DMS53 treated with DMSO at 0.1 percent for 48 hours (cell line): ENCODE data around the gene RARB.

Experiments used
- DNase-seq: peaks from one replicate; lab custom pipeline; 2025; ENCODE audit not compliant: unreplicated experiment; lab: John Stamatoyannopoulos, UW

Gene RARB

DNA sequence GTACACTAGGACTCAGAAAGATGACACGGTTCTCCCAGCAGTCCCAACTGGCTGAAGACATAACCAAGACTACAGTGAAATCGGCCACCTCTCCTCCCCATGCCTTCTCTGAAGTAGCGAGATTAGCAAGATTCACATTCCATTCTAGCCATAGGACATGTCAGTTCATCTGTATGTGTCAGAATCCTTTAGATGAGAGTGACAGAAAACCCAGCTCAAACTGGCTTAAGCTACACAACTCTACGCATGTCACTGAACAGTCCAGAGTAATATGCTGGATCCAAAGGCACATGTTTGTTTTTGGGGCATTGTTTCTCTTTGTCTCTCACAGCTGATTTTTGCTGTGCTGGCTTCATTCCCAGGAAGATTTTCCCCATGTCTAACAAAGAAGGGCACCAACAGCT is 75.8 kb downstream of the RARB start:
- DNase-seq = no peak

DNA sequence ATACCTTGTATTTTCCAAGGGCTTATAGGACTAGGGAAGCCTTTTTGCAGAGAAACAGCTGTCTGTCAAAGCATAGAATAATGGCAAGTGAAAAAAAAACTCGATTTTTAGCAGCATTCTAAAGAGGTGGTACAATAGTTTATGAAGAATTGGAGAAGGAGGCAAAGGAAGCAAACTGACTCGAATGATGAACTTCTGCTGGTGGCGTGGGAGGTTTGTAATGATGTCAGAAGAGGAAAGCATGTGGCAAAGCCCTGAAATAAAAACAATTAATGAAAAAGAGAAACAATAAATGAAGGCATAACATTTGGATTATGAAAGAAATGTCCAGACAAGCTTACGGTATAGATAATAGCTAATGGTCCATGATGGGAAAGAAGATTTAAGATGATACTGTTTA is 77.5 kb downstream of the RARB start:
- DNase-seq = no peak

DNA sequence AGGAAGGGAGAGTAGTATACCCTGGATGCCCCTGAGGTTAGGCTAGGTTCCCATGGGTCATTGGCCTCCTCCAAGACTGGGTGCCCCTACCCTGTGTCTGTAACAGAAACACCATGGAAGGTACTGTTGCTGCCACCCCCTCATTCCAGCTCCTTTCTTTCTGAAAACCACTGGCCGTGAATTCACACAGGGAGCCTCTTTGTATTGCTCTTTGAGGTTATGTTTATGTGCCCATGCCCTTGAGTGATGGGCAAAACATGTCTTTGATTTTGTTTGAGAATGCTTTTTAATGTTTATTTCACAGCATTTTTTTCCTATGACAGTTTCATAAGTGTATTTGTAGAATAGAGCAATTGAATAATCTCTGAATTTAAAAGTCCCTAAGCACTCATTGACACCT is 79.7 kb downstream of the RARB start:
- DNase-seq = no peak

DNA sequence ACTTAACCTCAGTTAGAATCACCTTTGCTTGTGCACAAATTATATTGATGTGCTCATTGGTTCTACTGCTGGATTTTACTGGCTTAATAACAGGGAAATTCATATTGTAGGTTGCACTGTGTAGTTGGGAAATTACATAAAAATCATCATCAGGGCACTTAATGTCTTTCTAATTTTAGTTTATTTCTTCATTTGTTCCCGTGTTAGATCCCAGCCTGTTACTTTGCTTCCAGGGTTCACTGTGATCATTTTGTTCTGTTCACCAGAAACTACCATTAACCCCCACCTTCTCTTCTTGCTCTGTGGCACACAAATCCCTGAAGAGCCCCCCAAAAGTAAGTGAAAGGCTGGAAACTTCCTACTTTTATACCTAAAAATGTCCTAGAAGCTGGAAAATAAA is 80.4 kb downstream of the RARB start:
- DNase-seq = no peak

DNA sequence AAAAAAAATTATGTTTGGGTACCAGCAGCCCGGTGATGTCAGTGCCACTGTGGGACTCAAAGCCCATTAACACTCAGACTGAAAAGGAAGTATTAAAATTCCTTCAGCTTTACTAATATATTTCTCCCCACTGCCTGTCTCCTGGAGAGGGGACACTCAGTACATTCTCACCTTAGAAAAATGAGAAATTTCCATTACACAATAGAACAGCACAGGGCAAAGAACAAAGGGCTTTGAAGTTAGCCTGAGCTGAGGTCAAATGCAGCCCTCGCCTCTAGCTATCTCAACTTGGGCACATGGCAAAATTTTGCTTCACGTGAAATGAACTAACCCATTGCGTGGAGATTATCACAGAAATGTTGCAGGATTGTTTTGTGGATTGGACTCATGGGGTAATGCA is 80.8 kb downstream of the RARB start:
- DNase-seq = no peak

DNA sequence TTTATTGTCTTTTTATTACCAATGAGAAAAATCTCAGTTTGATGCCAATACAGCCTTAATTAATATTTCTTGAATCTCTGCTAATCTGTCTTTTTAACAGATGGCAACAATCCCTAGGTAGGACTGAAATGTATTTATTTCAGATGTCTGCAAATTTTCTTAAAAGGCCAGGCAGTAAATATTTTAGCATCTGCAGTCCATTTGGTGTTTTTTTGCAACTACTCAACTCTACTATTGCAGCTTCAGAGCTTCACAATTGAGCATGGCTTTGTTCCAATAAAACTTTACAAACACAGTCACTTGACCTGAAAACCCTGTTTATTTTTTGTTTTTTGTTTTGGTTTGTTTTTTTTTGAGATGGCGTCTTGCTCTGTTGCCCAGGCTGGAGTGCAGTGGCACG is 82.7 kb downstream of the RARB start:
- DNase-seq = no peak

DNA sequence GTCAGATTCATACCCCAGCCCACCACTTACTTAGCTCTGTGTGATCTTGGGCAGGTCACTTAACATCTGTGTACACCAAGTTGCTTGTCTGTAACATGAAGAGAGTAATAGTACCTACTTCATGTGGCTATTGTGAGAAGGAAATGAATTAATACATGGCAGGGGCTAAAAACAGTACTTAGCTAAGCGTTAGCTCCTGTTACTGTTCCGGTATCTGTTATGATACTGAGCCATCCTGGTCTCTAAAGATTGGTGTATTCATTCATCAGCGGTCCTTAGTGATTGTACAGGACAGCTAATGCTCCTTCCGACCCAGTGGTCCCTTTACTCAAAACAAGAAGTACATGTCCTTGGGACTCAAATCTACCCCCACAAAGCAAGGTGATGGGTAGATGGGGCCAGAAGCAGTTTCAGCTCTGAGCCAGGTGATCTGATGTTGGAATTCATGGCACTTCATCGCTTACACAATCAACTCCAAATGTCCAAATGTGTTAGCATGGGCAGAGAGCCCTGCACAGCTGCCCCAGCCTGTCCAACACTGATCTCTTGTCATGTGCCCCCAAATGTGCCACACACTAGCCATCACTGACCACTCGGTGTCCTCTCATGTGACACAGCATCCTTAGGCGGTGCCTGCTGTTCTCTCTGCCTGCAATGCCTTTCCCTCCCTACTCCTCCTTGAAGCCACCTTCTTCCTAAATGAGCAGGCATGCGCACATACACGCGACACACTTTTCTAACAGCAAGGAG is 84.1 kb downstream of the RARB start:
- no peak for DNase-seq

DNA sequence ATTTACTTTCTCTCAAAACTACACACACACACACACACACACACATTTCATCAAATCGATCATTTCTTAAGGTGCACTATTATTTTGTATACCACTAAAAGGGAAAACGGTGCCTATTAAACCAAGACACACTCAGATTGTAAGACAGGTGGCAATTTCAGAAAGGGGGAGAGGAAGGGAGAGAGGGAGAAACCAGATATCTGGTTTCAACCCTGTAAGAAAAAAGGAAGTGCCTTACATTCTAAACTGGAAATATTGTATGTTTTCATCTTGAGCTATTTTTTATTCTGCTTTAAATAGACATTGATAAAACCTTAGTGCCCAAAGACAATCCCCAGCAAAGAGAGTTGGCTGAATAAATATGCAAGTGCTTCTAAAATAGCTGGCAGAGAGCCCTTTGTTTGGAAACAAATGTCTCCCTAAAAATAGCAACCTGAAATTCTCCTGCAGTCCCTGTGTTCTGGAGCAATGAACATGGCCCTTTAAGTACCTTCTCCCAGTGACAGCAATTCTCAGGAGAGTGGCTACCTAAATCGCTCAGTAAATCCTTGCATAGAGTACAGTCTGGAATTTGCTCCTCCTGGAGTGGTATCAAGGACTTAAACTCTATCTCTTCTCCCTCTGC is 85.7 kb downstream of the RARB start:
- no peak for DNase-seq

DNA sequence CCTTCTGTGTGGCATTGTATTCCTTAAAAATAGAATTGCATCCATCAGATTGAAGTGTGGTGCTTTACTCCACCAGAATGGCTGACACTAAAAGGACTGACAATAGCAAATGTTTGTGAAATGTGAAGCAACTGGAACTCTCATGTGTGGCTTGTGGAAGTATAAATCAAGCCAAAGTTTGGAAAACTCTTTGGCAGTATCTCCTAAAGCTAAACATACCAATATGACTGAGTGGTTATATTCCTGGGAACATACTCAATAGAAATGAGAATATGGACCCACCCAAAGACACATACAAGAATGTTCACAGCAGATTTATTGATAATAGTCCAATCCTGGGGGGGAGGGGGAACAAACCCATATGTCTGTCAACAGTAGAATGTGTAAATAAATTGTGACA is 87.1 kb downstream of the RARB start:
- DNase-seq = no peak

DNA sequence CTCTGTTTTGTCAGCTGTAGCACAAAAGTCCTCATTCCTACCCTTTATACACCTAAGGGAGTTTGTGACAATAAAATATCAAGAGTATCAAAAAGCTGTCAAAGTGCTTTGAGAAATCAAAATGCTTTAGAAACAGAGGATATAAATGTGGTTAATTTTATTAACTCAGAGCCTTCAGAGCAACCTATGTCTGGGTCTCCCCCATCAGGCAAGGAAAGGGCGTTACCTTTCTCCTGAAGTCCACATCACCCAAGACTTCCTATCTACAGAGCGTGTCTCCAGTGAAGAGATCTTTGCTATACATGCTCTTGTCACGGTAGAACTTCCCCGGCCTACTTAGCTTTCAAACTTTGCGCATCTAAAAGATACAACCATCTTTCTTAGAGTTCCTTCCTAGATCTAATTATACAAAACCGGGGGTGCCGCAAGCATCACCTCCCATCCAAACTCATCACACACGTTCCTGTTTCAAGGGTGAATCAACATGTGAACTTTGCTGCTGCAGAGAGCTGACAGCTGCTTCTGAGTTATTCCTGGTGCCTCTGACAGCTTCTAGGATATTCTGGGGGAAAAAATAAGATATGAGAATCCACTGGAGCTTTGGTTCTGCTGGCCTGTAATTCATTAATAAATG is 93.0 kb downstream of the RARB start:
- DNase-seq = no peak

DNA sequence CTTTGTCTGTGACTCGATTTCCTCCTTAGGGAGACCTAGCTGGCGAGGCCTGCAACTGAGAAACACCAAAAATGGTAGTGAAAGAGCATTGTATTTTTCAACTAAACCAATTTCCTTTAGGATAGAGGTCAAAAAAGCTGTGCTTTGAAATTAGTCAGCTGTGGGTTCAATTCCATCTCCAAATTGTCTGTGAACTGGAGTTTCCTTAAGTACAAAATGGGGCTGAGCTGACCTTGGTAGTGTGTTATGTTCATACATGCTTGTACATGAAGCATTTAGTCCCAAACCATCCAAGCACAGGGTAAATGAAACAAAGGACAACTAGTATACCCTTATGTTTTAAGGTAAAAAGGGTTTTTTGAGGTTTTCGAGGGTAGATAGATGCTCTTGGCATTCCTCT is 99.3 kb downstream of the RARB start:
- no peak for DNase-seq

DNA sequence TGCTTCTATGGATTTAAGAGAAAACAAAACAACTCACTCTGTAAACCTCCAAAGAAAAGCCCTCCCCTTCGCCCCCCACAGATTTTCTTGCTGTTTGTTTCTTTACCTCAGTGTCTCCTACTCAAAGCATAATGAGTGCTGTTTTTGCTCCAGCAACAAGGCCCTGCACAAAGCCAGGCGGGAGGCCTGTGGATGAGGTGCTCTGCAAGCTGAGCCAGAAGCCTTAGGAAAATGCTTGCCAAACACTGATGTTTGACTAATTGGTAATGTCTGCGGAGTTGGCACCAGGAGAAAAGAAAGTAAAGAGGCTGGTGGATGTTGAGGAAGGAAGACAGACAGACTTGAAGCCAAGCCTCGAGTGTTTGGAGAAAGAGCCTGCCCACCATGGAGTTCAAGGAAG is 99.7 kb downstream of the RARB start:
- DNase-seq = no peak

DNA sequence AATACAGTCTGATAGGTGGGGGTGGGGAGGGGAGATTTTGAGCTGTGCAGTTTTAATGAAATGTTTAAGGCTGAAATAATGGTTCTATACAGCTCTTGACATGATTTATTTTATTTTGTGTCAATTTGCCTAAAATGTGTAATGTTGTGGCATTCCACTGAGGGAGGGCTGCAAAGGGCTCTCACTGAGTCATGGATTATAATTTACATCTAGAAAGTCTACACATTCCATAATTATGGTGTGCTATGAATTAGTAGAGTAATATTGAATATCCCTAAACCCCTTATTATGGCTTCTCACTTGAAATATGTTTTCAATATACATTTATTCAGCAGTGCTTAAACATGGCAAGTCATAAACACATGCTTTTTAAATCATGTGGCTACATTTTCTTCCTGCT is 103.9 kb downstream of the RARB start:
- DNase-seq = no peak

DNA sequence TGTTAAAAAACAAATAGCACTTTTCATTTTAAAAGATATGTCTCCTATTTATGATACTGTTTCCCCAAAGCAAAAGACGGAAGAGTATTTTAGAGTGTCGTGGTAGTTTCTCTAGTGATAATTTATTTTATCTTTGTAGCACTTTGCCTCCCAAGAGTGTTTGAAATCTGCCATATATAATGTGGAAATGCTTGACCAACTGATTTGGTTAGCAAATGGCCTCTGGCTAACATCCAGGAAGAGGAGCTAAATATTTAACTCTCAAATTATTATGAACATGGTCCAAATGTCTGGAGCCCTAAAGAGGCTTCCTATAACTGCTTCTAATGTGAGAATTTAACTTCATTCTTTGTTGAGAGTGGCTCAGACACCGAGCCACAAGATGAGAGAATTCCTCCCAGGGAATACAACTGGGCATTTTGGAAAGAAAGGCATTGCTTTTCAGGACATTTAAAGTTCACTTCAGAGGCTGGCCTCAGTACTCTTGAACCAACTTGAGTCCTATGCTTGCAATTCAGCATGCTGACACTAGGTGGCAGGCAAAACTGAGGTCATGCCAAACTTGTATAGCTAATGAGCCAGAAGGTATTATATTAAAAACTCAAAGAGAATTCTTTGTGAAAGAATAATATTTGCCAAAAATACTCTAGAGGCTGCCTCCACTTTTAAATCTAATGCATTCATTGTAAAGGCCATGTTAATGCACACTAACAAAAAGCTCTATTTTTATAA is 104.5 kb downstream of the RARB start:
- DNase-seq = no peak

DNA sequence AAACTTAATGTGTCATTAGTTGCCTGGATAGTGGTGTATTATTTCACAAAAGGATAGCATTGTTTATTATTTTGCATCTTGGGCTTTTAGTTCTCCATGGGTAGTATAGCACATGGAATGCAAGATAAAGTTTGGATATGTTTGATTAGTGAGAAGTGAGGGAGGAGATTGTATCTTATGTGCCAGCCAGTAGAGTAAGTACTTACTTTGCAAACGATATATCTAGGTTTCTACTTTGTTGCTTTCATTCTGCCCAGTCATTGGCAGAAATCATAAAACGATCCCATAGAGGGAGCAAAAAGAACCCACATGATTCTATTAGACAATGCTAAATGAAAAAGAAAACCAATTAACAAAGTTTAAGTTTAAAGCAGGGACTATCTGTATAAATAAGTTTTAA is 105.3 kb downstream of the RARB start:
- DNase-seq = no peak

DNA sequence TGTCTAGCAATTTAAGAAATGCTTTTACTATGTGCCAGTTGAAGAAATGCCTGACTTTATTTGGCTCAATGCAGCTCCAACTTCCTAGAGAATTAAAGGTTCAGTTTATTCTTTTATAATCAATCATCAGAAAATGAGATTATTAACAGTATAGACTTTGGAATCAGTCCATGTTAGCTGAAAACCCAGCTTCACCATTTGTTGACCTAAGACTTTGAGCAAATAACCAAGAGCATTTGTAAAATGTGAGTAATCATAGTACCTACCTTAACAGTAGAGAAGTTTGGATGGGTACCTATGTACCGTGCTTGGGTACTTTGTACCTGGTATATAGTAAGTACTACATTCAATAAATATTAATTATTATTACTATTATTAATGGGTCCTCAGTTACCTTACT is 105.9 kb downstream of the RARB start:
- no peak for DNase-seq

DNA sequence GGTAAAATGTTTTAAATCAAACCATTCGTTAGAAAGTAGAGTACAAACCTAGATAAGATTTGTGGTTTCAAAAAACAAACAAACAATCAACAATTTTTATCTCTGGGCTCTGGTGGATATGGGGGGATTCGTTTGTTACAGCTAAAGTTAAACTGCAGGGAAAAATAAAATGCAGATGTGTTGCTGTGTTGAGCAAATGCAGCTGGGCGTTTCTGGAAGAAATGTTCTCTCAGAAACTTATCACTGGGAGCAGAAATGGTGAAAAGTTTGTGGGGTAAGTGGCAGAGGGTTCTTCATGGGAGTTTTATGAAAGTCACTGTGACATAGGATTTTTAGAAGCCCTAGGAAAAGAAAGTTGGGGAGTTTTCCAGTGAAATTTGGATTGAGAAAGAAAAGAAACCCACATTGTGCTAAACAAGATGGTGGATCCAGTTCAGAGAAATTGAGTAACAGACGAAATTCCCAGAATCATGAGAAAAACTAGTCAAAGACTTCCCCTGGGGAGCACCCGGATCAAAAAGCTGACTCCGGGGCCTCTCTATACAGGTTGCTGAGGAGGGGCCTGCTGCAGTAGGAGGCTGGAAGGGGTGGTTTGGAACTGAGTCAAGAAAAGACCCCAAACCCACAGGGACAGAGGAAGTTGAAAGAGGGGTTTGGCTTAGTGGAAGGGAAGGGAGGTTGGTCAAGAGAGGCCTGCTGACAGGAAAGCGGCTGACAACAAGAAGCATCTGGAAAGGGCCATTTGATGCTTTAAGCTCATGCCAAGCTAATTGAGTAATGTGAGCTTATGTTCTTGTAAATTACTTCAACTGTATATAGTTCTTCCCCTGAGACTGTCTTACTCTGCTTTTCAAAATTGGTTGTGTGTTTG is 108.7 kb downstream of the RARB start:
- no peak for DNase-seq

DNA sequence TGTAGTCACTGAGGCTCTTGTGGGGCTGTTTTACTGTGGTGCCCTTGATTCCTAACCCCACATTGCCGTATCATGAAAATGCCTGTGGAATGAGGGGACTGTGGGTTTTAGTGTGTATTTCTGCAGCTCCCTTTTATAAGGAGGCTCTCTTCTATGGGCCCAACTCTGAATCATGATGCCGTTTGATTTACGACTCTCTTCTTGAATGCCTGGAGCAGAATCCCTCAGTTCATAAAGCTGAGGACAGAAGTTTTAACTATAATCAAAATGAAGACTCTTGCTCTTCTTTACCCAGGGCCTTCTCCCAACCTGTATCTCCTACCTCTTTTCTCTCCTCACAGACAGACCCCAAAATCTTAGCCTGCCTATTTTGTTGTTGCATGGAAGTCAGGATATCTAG is 109.5 kb downstream of the RARB start:
- no peak for DNase-seq

DNA sequence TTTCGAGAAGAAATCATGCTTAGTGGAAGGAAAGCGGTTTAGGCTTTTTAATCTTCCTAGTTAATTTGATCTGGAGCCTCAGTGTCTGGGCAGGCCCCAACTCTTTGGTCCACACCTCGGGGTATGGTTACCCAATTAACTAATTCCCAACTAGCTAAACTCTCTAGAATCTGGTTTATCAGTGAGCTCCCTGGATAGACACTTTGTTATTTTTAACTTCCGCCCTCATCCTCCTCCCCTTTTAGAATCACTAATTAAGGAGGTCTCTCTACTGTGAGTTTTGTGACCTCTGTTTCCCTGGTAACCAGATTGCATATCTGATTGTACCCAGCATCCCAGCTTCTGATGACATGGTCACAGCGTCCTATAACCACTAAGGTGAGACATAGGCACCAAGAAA is 112.2 kb downstream of the RARB start:
- no peak for DNase-seq

DNA sequence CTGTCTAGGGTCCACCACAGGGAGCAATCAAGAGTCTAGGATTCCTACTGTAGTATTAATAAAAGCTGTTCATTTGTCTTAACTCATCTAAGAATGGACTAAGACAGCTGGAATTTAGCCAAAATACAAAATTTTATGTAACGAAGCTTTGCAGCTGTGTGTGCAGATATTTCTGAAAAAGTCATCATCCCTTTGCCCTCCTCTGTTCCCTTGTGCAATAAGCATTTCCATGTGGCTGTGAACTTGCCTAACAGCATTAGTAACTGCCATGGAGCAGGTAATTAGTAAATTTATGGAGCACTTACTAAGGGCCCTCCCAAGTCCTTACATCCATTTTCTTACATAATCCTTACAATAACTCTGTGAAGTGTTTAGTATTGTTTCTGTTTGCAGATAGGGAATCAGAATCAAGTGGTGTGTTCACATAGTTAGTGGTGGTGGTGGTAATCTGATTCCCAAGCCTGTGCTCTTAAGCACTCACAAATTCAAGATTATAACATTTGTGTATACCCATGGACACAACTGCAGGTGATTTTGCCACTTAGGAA is 114.5 kb downstream of the RARB start:
- no peak for DNase-seq

DNA sequence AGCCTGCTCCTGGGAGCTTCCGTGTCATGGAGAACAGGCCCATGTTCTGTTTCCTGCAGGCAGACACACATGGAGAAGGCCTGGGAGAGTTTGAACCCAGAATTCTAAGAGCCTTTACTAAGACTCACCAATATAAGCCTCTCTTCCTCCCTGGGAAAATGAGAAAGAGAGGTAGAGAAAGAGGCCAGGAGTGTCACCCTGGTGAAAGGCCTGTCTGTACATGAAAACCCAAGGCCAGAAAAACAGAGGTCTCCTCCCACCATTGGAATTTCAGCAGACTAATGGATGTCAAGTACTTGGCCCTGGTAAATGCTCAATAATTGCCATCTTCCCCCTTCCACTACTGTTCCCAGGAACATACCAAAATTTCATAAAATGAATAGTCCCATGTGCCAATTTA is 119.0 kb downstream of the RARB start:
- DNase-seq = no peak
